Endodermal cell (in vitro differentiated cells): Measurements from ENCODE around the gene FNDC3A. TPM values are rescaled to one million over a fixed set of nuclear protein-coding genes. Genes with fewer than 3 reads are reported as not detected.
A peak's percentile ranks its signal among the peaks of the same experiment; 100 is the strongest.

Experiments
- DNase-seq: peaks from one replicate; pipeline ENCODE4 v3.0.0-alpha.2; 2017
- H3K27ac ChIP-seq: 2 replicates; pipeline ENCODE4 v1.5.1; 2013; ENCODE audit warnings: mild to moderate bottlenecking, low read depth, low read length, moderate library complexity
- H3K27me3 ChIP-seq: 2 replicates; pipeline ENCODE4 v1.6.1; 2013; ENCODE audit warnings: mild to moderate bottlenecking, low read length, moderate library complexity; ENCODE audit not compliant: insufficient read depth, control insufficient read depth, poor library complexity, severe bottlenecking
- H3K36me3 ChIP-seq: 2 replicates; pipeline ENCODE4 v1.7.0; 2013; ENCODE audit warnings: mild to moderate bottlenecking, low read length, moderate library complexity; ENCODE audit not compliant: control insufficient read depth, insufficient read depth
- H3K4me1 ChIP-seq: one replicate; pipeline ENCODE4 v1.7.0; 2013; ENCODE audit warnings: low read length; ENCODE audit not compliant: control insufficient read depth, insufficient read depth
- H3K4me3 ChIP-seq: 2 replicates; pipeline ENCODE4 v1.5.1; 2013; ENCODE audit warnings: mild to moderate bottlenecking, low read length, moderate library complexity
- H3K9ac ChIP-seq: 2 replicates; pipeline ENCODE4 v1.6.1; 2013; ENCODE audit warnings: mild to moderate bottlenecking, low read length, moderate library complexity; ENCODE audit not compliant: poor library complexity, severe bottlenecking; ENCODE audit errors: extremely low read depth
- H3K9me3 ChIP-seq: 2 replicates; pipeline ENCODE4 v1.6.1; 2013; ENCODE audit warnings: mild to moderate bottlenecking, low read length, moderate library complexity; ENCODE audit not compliant: control insufficient read depth
- H3K27ac Mint-ChIP-seq: 2 replicates; pipeline ENCODE4 v1.8.0; 2020; ENCODE audit warnings: mixed read lengths
- H3K27me3 Mint-ChIP-seq: 2 replicates; pipeline ENCODE4 v1.8.0; 2021; ENCODE audit warnings: mild to moderate bottlenecking, mixed read lengths; ENCODE audit not compliant: insufficient read depth
- H3K36me3 Mint-ChIP-seq: 2 replicates; pipeline ENCODE4 v1.8.0; 2020; ENCODE audit warnings: low read depth, mixed read lengths
- H3K4me1 Mint-ChIP-seq: 2 replicates; pipeline ENCODE4 v1.8.0; 2020; ENCODE audit warnings: mixed read lengths
- H3K4me3 Mint-ChIP-seq: 2 replicates; pipeline ENCODE4 v1.8.0; 2020; ENCODE audit warnings: mild to moderate bottlenecking, moderate library complexity, mixed read lengths
- H3K9me3 Mint-ChIP-seq: 2 replicates; pipeline ENCODE4 v1.8.0; 2020; ENCODE audit warnings: mild to moderate bottlenecking, mixed read lengths
- CTCF ChIP-seq: fragments of 200-600 bp; sonication (generic); conservative IDR thresholded peaks from 2 replicates; pipeline ENCODE4 v1.5.0; 2021; ENCODE audit warnings: antibody characterized with exemption, mild to moderate bottlenecking
- WGBS, 2 experiments: methylation state at CpG; one replicate each; pipeline versions ENCODE4 v1.1.5 to v1.1.7; 2013; ENCODE audit warnings: missing lambda C conversion rate in 2 of 2, mixed read lengths in 1 of 2; ENCODE audit not compliant: insufficient coverage in 1 of 2, insufficient read length in 1 of 2; 5-methylcytosine and 5-hydroxymethylcytosine counted together
- total RNA-seq, 2 donors: library from RNA; stranded (reverse); fragmentation: NEBNext Ultra II Directional in 1 of 2; extraction: Animal tissue kit (Norgen Biotek cat#: 25700) in 1 of 2; gene quantifications; 2 replicates in 1 of 2; 3 replicates in 1 of 2; pipeline ENCODE4 v1.2.1, GENCODE V29; 2021

Gene FNDC3A
- total RNA-seq, 2 donors from 2014 or later: 42.2 to 42.8 TPM

GRCh38 chr13:49235856-49236431 is 260.2 kb downstream of the FNDC3A start:
- no peak overlapping the region for H3K27ac ChIP-seq
- 94 to 100% methylated on average over 2 to 6 of the region's 6 CpGs for WGBS, 2 experiments
- H3K9me3 Mint-ChIP-seq: peaks cover 6% of the 10 kb centered on the region
- peak overlapping the region; percentile 15 for H3K4me3 ChIP-seq
- H3K4me3 Mint-ChIP-seq: no peak overlapping the region
- no peaks in the 10 kb centered on the region for H3K27me3 ChIP-seq
- TF ChIP-seq CTCF: no peak
- H3K9ac ChIP-seq: no peak overlapping the region
- H3K27ac Mint-ChIP-seq: no peak overlapping the region
- H3K9me3 ChIP-seq: peaks cover 23% of the 10 kb centered on the region
- no peaks in the 10 kb centered on the region for H3K36me3 Mint-ChIP-seq
- H3K36me3 ChIP-seq: no peaks in the 10 kb centered on the region
- peaks cover 8% of the 10 kb centered on the region for H3K4me1 Mint-ChIP-seq
- DNase-seq: no peak
- H3K27me3 Mint-ChIP-seq: peaks cover 3% of the 10 kb centered on the region
- no peaks in the 10 kb centered on the region for H3K4me1 ChIP-seq

GRCh38 chr13:49238621-49239020 is 262.9 kb downstream of the FNDC3A start:
- H3K4me1 ChIP-seq: peaks cover 3% of the 10 kb centered on the region
- no peak overlapping the region for H3K4me3 Mint-ChIP-seq
- DNase-seq: no peak
- peak overlapping the region; percentile 64 for H3K4me3 ChIP-seq
- TF ChIP-seq CTCF: no peak
- H3K9ac ChIP-seq: no peak overlapping the region
- H3K9me3 Mint-ChIP-seq: peaks cover 10% of the 10 kb centered on the region
- H3K9me3 ChIP-seq: peaks cover 36% of the 10 kb centered on the region
- no peaks in the 10 kb centered on the region for H3K36me3 ChIP-seq
- no peak overlapping the region for H3K27ac Mint-ChIP-seq
- no peaks in the 10 kb centered on the region for H3K36me3 Mint-ChIP-seq
- peaks cover 9% of the 10 kb centered on the region for H3K27me3 Mint-ChIP-seq
- H3K4me1 Mint-ChIP-seq: peaks cover 8% of the 10 kb centered on the region
- WGBS, 2 experiments: 100% methylated on average over 2 of the region's 2 CpGs; no CpG with 5 or more reads in 1 of the 2 experiments
- H3K27me3 ChIP-seq: no peaks in the 10 kb centered on the region
- no peak overlapping the region for H3K27ac ChIP-seq

- Histone ChIP-seq H3K27me3 (no peaks in the 10 kb centered on the region), H3K27ac (no peak overlapping the region), H3K4me3 (no peak overlapping the region), H3K9ac (no peak overlapping the region), H3K36me3 (no peaks in the 10 kb centered on the region), H3K9me3 (peaks cover 36% of the 10 kb centered on the region), H3K4me1 (peaks cover 7% of the 10 kb centered on the region)
- DNase-seq: peak; percentile 63
- Mint-ChIP-seq H3K4me3 (no peak overlapping the region), H3K27me3 (peaks cover 13% of the 10 kb centered on the region), H3K9me3 (peaks cover 10% of the 10 kb centered on the region), H3K4me1 (peaks cover 8% of the 10 kb centered on the region), H3K36me3 (no peaks in the 10 kb centered on the region), H3K27ac (no peak overlapping the region)
- TF ChIP-seq CTCF: peak; percentile 73
- 65 to 75% methylated on average over 2 to 3 of the region's 4 CpGs for WGBS, 2 experiments
Observed at GRCh38 chr13:49240017-49240416, 264.3 kb downstream of the FNDC3A start.
